SHP77 (cell line): Measurements from ENCODE around the gene ZNF546.
"Not testable (repeated sequence)": the region's sequence is repeated elsewhere in the genome, so short reads cannot be mapped to it uniquely, and the experiment has no call there.

ENCODE experiments used
- DNase-seq, 2 experiments: peaks; one replicate each; lab custom pipeline; 2025; lab: John Stamatoyannopoulos, UW

Gene ZNF546

DNA sequence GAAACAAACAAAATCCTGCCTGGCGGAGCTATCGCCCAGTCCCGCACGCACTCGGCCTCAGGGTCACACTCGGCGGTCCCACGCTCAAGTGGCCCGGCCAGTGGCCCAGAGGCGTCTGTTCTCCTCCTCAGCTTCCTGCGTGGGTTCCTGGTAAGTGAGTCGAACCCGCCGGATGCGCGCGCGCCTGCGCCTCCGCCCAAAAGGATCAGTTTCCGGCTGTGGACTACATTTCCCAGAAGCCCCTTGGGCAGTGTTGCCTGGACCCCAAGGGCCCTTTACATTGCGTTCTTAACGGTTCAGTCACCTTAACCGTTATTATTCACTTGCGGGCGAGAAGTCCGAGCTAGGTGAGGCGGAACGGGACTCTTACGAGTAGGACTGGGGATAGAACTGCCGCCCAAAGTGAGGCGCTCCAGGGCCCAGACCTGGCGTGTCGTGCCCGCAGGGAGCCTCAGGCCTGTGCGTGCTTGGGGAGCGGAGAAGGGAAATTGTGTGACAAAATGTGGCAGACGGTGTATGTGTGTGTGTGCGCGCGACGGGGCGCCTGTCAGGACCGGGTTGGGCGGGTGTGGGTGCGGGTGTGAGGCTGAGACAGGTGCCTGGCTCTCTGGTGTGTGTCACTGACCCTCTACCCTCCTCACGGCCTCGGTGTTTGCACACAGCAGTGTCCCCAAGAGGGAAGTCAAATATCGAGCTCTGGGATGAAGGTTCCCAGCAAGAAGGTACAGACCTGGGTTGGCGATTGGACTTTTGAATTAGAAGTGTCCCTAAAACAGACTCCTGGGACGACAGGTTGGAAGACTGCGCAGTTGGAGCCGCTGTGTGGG lies at the start of gene ZNF546:
Gene ZNF546, plus strand, starts transcription at position 250 of the 827 bp plus-strand sequence. CDS start 1,267 bp downstream, outside the sequence.
- DNase-seq = peak; percentile 93 to 95

DNA sequence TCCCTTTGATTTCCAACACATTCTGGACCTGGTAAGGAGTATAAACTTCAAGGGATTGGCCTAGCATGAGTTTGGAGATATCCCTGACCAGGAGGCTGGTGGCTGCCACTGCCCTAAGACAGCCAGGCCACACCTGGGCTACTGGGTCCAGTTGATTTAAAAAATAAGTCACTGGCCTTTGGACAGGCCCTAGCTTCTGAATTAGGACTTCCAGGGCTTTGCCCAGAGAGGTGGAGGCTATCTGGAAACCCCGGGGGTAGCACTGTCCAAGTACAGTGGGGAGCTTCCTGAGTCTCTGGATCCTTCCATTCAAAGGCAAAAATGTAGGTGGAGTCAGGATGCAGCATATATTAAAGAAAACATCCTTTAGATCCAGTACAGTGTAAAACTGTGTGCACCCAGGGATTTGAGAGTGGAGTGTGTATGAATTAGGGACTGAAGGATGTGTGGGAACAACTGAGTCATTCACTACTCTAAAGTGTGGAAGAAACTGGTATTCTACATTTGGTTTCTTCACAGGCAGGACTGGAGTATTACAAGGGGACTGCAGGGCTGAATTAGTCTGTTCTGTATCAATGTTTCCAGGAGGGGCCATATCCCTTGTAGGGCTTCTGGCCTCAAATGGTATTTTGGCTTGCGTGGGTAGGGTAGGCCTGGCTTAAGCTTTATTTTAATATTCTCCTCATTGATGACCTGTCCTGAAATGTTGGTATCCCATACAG lies 47.7 kb upstream of the ZNF546 start:
- DNase-seq = no peak

DNA sequence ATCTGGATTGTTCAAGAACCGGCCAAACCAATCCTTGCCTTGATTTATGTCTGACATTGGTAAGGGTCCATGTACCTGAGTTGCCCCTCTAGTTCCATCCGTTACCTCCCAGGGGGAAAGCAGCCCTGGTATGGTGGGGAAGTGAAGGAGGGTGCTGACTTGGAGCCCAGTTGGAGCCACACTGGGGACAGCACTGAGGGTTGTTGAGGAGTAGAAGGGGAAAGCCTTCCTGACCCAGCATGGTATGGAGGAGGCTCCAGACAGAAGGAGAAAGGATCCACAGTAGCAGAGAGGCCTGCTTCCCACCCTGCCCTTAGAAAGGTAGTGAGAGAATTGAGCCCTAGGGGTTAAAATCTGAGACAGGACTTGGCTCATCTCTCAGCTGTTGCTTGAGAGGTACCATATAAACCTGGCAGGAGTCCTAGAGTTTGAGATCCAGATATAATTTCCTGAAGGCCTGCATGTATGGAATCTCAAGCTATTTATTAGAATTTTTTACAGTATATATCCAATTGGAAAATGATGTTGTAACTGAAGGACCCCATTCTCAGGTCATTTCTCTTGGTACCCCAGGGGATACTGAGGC lies 45.7 kb upstream of the ZNF546 start:
- DNase-seq = no peak

DNA sequence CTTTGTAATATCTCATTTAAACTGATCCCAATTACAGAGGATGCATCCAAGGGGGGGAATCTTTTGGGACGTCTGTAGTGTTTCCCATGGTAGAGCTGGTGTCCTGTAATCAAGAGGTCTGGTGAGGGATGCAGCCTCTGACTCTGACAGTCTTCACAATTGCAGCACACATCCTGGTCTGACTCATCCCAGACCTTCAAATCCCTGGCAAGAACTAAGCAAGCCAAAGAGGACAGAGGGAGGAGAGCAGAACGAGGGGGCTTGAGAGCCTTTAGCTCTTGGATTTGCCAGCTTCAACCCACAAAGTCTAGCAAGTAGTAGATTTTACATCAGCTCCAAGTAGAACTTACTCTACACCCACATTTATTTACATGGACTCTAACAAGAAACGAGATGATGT lies 45.2 kb upstream of the ZNF546 start:
- DNase-seq = no peak

DNA sequence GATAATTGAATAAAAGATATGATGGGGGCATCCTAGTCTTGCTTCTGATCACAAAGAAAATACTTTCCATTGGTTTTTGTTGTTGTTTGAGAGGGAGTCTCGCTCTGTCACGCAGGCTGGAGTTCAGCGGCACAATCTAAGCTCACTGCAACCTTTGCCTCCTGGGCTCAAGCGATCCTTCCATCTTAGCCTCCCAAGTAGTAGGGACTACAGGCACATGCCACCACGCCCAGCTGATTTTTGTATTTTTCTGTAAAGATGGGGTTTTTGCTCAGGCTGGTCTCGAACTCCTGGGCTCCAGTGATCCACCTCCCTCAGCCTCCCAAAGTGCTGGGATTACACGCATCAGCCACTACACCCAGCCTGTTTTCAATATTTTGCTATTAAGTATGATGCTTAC lies 42.9 kb upstream of the ZNF546 start:
- no peak for DNase-seq

DNA sequence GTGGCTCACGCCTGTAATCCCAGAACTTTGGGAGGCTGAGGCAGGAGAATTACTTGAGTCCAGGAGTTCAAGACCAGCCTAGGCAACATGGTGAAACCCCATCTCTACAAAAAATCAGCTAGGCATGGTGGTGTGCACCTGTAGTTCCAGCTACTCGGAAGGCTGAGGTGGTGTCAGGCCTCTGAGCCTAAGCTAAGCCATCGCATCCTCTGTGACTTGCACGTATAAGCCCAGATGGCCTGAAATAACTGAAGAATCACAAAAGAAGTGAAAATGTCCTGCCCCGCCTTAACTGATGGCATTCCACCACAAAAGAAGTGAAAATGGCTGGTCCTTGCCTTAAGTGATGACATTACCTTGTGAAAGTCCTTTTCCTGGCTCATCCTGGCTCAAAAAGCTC lies 39.0 kb upstream of the ZNF546 start:
- DNase-seq = not testable (repeated sequence)

DNA sequence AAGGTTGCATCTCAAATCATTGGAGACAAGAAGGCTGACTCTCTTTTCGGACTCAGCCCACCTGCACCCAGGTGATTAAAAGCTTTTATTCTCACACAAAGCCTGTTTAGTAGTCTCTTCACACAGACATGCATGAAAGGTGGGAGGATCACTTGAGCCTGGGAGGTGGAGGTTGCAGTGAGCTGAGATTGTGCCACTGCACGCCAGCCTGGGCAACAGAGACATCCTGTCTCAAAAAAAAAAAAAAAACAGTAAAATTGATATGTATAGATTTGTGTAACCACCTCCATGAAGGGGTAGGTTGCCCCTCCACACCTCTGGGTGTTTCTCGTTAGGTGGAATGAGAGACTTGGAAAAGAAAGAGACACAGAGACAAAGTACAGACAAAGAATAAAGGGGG lies 37.9 kb upstream of the ZNF546 start:
- not testable (repeated sequence) for DNase-seq

DNA sequence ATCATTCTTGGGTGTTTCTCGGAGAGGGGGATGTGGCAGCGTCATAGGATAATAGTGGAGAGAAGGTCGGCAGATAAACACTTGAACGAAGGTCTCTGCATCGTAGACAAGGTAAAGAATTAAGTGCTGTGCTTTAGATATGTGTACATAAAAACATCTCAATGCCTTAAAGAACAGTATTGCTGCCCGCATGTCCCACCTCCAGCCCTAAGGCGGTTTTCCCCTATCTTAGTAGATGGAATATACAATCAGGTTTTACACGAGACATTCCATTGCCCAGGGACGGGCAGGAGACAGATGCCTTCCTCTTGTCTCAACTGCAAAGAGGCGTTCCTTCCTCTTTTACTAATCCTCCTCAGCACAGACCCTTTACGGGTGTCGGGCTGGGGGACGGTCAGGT lies 37.5 kb upstream of the ZNF546 start:
- not testable (repeated sequence) for DNase-seq

DNA sequence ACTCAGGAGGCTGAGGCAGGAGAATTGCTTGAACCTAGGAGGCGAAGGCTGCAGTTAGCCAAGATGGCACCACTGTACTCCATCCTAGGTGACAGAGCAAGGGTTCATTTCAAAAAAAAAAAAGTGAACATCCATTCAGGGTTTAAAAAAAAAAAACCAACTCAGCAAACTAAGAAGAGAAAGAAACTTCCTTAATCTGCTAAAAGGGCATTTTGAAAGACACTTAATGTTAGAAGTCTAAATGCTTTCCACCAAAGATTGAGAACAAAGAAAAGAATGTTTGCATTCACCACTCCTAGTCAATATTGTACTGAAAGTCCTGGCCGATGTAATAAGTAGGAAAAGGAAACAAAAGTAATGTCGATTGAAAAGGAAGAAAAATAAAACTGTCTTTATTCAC lies 33.0 kb upstream of the ZNF546 start:
- DNase-seq = no peak

DNA sequence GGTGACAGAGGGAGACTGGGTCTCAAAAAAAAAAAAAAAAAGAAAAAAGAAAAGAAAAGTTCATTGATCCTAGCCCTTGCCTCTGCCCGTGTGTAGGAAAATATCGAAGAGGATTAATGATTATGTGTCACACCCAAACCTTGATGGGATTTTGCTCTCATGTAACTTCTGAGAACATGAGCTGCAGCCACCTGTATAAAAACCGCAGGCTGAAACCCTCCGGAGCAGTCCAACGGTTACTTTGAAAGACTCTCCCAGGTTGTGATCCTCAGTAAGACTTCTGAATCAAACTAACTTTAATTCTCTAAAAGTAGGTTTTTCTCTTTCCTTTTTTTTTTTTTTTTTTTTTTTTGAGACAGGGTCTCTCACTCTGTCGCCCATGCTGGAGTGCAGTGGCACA lies 30.2 kb upstream of the ZNF546 start:
- DNase-seq = no peak

DNA sequence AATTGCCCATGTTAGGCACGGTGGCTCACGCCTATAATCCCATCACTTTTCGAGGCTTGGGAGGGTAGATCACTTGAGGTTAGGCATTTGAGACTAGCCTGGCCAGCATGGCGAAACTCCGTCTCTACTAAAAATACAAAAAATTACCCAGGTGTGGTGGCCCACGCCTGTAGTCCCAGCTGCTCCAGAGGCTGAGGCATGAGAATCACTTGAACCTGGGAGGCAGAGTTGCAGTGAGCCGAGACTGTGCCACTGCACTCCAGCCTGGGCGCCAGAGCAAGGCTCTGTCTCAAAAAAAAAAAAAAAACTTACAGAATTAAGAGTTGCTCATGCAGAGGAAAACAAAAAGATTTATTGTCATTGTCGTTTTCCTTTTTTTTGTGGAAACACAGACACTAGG lies 29.3 kb upstream of the ZNF546 start:
- no peak for DNase-seq

DNA sequence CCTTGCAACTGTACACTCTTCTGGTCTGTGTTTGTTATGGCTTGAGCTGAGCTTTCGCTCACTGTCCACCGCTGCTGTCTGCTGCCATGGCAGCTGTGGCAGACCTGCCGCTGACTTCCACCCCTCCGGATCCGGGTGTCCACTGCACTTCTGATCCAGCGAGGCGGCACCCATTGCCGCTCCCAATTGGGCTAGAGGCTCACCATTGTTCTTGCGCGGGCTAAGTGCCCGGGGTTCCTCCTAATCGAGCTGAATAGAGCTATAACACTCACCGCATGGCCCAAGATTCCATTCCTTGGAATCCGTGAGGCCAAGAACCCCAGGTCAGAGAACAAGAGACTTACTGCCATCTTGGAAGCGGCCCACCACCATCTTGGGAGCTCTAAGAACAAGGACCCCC lies 28.1 kb upstream of the ZNF546 start:
- DNase-seq = no peak

DNA sequence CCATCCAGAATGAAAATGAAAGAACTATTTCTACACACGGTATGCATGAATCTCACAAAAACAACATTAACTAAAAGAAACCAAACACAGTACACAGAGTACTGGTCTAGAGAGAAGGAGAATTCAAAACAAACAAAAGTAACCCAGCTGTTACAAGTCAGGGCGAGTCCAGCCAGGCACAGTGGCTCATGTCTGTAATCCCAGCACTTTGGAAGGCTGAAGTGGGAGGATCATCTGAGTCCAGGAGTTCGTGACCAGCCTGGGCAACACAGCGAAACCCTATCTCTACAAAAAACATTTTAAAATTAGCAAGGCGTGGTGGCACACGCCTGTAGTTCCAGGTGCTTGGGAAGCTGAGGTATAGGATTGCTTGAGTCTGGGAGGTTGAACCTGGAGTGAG lies 27.6 kb upstream of the ZNF546 start:
- no peak for DNase-seq

DNA sequence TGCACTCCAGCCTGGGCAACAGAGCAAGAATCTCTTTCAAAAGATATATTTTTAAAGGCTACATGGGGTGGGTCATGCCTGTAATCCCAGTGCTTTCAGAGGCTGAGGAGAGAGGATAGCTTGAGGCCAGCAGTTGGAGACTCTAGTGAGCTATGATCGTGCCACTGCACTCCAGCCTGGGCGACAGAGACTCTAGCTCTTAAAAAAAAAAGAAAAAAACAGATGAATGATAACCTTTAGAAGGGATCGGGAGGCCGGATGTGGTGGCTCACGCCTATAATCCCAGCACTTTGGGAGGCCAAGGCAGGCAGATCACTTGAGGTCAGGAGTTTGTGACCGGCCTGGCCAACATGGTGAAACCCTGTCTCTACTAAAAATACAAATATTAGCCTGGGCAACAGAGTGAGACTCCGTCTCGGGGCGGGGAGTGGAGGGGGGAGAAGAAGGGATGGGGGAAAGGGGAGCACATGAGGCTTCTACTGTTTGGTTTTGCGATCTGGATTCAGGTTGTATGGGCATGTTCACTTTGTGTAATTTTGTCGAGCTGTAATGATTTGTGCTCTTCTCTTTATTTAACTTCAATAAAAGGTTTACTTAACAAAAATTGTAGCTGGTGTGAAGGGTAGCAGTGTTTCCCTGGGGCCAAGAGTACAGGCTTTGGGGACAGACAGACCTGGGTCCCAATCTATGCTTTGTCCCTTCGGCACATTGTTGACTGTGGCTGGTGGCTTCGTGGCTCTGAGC lies 27.0 kb upstream of the ZNF546 start:
- peak in 1 of 2 experiments; percentile 32 for DNase-seq

DNA sequence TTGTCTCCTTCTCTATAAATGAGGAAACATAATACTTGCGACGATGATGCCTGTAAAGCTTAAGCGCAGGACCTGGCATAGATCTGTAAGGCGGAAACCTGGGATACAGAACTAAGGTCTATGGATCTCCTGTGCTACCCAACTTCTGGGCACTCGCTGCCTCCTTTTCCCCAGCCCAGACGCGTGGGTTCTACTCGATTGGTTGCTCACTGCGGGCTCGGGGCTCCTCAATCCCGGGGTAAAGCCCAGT lies 26.5 kb upstream of the ZNF546 start:
- DNase-seq = peak in 1 of 2 experiments; percentile 58

DNA sequence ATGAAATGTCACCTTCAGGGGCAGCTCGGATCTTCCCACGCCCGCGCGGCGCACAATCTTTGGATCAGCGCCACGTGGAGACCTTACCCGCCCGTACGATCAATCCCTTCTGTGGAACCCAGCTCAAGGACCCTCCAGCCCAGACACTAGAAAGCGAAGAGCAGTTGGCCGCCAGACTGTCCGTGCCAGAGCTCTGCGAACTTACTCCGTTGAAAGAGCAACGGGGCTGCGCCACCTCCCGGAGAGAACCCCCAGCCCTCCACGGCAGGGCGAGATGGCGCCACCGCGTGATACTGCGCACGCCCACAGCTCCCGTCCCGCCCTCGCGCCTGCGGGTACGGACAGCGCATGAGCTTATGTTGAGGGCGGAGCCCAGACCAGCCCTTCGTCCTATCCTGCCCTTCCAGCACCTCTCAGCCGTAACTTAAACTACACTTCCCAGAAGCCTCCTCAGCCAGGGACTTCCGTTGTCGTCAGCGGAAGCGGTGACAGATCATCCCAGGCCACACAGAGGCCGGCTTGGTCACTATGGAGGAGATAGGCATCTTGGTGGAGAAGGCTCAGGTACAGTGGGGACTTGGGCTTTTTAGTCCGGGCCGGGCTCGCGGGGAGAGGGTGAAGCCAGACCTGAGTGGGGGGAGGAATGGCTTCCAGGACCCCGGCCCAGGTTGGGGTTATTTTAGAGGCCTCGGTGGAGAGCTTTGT lies 26.0 kb upstream of the ZNF546 start, which contains the start of gene PSMC4:
Gene PSMC4, plus strand, starts transcription at position 491 of the 705 bp plus-strand sequence. Its CDS starts 38 bp downstream, at position 529.
- DNase-seq = peak; percentile 99

DNA sequence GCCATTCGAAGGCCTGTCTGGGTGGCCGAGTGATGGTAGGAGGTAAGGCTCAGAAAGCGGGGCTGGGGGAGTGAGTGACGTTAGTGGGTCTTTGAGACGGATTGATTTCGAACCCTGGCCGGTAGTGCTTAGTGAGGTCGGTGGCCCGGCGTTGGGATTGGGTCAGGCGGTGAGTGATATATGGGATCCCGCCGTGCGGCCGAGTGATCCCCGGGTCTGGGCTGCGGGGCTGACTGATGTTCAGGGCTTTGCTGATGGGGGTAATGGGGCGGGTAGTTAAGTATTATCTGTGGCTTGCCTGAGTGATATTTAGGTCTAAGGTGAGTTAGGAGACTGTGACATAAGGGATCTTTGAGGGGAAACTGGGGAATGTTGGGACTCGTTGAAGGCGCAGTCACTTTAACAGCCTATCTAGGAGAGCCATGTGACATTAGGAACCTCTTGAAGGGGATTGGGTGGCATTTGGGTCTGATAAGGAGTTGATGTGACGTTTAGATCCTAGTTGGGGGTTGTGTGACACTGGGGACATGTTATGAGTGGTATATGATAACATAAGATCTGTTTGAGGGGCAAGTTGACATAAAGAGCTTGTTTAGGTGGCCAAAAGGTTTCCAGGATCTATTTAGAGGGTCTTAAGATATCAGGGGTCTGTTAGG lies 25.4 kb upstream of the ZNF546 start:
- no peak for DNase-seq

DNA sequence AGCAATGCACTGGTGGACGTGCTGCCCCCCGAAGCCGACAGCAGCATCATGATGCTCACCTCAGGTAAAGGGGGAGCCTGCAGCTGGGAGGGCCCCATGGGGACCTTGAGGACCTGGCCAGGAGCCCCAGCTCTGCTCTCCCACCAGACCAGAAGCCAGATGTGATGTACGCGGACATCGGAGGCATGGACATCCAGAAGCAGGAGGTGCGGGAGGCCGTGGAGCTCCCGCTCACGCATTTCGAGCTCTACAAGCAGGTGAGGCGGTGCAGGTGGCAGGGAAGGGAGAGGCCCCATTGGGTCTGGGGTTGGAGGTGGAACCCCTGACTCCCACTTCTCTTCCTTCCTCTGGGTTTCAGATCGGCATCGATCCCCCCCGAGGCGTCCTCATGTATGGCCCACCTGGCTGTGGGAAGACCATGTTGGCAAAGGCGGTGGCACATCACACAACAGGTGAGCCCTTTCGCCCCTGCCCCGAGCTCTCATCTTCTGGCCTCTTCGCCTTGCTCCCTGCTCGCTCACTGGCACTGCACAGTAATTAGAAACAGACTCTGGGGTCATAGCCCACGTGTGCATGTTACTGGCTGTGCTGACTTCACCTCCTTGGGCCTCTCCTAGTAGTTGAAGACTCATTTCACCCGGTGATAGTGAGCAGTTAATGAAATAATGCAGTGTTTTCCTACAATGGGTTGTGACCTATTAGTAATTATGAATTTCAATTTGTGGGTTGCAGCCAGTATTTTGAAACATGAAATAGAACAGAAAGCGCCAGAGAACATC lies 22.3 kb upstream of the ZNF546 start:
- DNase-seq = no peak

DNA sequence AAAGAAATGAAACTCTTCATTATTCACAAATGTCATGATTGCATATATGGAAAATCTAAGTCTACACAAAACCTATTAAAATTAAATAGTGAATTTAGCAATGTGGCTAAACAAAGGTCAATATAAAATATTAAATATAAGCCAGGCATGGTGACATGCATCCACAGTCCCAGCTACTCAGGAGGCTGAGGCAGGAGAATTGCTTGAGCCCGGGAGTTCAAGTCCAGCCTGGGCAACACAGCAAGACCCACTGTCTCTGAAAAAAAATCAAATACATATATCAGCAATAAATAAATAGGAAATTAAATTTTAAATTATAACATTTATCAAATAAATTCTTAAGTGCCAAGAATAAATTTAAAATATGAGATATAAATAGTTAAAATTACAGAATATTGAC lies 14.0 kb upstream of the ZNF546 start:
- no peak for DNase-seq

DNA sequence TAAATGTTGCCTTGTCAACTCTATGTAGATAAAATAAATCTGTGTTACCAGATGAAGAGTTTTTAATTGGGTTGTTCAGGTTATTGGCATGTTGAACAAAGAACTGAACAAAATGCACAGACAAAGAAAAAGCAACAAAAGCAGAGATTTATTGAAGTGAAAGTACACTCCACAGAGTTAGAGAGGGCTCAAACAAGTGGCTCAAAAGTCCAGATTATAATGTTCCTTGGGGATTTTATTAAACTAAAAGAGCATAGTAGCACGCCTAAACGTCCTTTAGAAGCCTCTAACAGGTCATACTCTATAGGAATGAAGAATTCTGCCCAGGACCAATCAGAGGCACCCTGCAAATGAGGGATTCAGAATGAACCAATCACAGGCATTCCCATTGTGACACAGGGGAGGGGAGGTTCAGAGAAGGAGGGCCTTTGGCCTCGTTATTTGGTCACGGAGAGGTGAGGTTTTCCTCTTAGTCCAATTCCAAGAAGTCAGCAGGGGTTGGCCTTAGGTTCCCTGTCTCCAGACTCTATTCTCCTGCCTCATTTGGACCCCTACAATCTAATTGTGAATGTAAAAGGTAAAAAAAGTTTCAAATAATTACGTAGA lies 13.1 kb upstream of the ZNF546 start:
- DNase-seq = no peak
